Activated CD4-positive, alpha-beta T cell treated with anti-CD3 and anti-CD28 coated beads, Interleukin-2, Interleukin-6, amounts not matched to agents 100 ng/mL and 50 ng/mL, durations not matched to agents 16 hours and 8 hours (primary cell): ENCODE results near the gene ZSCAN21.

ENCODE experiments used
- DNase-seq: peaks from one replicate; pipeline ENCODE4 v3.0.0-alpha.2; 2020

ZSCAN21 gene

DNA sequence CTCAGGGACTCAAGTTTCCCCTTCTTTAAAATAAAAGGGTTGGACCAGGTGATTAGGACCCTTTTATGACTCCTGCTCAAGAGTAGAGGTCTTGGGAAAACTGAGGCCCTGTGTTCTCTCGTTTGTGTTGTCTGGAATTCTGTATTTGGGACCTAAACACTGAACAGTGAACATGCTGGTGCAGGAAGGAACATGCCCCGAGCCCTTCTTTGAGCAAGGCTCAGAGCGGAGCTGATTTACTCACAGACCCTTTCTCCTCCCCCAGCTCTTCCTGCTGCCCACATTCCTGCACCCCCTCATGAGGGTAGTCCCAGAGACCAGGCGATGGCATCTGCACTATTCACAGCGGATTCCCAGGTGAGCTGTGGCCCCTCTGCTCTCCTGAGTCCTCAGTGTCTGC, 20.0 kb upstream of the ZSCAN21 start:
- DNase-seq, result no peak

DNA sequence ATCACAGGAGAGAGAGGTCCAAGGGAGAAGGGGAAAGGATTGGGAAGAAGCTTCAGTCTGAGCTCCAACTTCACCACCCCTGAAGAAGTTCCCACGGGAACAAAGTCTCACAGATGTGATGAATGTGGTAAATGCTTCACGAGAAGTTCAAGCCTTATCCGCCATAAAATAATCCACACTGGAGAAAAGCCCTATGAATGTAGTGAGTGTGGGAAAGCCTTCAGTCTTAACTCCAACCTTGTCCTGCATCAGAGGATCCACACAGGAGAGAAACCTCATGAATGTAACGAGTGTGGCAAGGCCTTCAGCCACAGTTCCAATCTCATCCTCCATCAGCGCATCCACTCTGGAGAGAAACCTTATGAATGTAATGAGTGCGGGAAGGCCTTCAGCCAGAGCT, 16.0 kb upstream of the ZSCAN21 start:
- no peak for DNase-seq

DNA sequence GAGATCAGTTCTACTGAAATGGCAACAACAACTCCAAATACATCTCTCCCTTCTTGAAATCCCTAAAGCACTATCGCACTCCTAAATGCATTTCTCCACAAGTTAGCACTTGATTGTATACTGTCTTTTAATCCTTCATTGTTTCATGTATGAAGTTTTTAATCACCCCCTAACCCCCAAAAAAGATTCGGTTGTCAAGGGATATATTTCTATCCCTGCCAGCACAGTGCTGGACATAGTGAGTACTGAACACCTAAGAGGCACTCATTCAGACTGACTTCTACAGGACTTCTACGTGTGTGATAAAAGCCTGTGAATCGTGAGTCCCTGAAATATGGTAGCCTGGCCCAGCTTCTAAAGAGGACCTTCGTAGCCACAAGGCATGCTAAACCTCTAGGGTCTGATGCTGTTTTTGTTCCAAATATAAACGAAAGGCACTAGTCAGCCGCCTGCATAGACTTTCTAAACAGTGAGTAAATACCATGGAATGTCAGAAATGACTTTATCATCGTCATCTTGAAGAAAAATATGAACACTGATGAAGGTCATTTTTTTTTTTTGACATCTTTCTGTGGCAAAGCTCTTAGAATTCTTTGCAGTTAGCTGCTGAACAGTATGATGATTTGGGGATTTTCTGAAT, 14.6 kb upstream of the ZSCAN21 start:
- no peak for DNase-seq

DNA sequence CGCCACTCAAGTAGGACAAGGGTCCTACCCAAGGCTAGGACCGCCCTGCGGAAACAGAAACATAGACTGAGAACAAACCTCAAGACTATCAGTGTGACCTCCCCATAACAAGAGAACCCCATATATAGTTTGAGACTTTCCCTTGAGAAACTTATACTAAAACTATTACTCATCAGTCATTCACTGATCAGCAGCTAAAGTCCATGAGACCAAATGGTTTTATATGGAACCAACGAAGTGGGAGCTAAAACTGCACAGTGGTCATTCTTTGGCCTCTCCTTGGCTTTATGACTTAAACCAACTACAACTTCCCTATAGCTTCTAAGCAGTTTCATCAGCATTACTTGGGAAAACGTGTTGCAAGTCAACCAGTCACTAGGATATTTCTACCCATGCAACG, 13.7 kb upstream of the ZSCAN21 start:
- DNase-seq, result no peak

DNA sequence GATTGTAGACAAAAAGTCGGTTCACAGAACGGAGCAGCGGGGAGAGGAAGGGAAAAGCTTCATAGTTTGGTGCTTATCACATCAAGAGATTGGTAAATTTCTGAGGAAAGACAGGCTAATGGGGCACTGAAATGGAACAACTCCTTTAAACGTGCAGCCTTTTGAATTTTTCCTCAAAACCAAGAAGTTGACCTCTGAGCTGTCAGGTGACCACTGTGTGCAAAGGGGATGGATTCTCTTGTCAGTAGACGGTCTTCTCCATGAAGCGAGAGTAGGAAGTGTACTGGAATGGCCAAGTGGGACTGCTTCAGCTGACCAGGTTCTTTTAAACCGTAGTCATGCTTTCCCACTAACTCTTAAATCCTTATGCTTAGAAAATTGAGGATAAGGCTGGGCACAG, 11.2 kb upstream of the ZSCAN21 start:
- DNase-seq, result no peak

DNA sequence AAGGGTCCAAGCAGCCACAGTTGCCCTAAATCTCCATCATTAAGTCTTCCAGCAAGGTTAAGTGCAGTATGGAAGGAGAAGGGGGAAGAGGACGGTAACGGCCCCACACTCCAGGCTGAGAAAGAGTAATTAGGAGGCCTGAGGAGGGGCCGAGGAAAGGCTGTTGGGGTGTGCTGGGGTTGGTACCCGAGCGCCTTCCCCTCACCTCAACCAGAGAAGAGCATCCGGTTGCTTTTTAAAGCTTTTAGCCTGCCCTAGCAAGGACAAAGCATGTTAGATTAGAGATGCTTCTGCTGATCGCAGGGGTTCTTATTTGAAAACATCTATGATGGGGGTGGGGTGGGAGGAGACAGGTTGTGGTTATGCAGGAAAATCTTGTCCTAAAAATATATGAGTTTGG, 9.0 kb upstream of the ZSCAN21 start:
- no peak for DNase-seq

DNA sequence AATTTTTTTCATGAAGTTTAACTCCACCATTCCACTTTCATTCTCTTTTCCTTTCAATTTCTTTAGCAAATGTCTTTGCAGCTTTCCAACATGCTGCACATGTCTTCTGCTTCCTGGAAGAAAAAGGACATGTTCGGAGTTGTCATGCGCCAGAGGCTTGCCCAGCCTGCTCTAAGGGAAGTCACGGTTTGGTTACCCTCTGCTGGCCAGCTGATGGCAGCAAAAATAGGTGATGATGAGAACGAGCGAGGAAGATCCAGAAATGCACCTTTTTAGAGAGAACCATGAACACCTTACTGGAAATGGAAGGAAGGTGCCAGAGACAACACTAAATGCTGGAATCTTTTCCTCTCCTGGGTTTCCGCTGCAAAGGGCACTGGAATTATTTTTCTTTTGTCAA, 4.9 kb upstream of the ZSCAN21 start:
- DNase-seq, result peak; percentile 24

DNA sequence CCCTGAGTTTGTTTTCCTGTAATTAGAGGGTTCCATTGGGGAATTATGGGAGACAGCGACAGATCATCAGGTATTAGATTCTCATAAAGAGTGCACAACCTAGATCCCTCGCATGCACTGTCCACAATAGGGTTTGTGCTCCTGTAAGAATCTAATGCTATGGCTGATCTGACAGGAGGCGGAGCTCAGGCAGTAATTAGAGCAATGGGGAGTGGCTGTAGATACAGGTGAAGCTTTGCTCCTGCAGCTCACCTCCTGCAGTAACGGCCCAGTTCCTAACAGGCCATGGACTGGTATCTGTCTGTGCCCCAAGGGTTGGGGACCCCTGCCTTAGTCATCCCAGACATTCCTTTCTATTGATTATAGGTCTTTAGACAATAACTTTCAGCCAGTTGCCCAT, 894 bp upstream of the ZSCAN21 start:
- DNase-seq, result no peak

DNA sequence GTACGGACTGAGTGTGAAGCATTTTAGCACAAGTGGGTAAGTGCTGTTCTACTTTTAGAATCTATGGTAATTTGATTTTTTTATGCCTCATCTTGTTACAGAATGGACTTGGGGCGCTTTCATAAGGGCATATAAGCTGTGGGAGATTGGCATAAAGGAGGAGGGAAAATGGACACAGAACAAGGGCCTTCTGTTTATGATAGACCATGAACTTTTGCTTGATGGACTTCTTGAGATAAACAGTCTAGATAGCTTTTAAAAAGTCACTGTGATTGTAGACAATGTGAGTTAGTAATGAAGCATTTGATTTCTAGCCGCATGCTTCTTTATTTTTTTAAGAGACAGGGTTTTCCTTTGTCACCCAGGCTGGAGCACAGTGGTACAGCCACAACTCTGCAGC, 2.0 kb downstream of the ZSCAN21 start:
- no peak for DNase-seq

DNA sequence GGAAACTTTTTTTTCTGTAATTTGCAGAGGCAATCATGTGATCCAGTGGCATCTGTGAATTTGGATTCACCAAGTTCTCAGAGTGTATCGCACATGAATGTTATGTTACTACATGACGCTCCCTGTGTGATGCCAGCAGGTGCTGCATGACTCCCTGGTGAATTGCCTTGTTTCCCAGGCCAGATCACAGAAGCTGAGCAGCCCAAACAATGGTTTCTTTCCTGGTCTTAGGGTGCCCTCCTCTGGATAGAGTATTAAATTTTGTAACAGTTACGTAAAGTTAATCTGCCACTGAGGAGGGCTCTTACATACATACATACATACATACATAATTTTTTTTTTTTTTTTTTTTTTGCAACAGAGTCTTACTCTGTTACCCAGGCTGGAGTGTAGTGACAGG, 3.6 kb downstream of the ZSCAN21 start:
- DNase-seq, result peak; percentile 58

DNA sequence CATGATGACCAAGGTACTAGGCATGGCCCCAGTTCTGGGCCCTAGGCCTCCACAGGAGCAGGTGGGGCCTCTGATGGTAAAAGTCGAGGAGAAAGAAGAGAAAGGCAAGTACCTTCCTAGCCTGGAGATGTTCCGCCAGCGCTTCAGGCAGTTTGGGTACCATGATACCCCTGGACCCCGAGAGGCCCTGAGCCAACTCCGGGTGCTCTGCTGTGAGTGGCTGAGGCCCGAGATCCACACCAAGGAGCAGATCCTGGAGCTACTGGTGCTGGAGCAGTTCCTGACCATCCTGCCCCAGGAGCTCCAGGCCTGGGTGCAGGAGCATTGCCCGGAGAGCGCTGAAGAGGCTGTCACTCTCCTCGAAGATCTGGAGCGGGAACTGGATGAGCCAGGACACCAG, 7.4 kb downstream of the ZSCAN21 start:
- DNase-seq, result no peak

DNA sequence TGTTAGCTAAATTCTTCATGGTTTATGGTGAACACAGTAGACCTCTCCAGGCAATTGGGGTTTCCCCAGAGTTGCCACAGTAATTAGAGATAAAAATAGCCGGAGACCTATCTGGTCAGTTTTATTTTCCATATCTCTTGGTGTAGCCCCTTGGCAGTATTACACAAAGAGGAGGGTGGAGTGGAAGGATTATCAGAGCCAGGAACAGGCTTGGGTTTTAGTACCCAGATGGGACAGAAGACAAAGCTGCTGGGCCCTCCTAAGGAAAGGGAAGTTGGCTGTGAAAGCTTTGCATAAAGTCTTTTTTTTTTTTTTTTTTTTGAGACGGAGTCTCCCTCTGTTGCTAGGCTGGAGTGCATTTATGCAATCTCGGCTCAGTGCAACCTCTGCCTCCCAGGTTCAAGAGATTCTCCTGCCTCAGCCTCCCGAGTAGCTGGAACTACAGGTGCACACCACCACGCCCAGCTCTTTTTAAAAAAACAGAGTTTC, 9.7 kb downstream of the ZSCAN21 start:
- no peak for DNase-seq

DNA sequence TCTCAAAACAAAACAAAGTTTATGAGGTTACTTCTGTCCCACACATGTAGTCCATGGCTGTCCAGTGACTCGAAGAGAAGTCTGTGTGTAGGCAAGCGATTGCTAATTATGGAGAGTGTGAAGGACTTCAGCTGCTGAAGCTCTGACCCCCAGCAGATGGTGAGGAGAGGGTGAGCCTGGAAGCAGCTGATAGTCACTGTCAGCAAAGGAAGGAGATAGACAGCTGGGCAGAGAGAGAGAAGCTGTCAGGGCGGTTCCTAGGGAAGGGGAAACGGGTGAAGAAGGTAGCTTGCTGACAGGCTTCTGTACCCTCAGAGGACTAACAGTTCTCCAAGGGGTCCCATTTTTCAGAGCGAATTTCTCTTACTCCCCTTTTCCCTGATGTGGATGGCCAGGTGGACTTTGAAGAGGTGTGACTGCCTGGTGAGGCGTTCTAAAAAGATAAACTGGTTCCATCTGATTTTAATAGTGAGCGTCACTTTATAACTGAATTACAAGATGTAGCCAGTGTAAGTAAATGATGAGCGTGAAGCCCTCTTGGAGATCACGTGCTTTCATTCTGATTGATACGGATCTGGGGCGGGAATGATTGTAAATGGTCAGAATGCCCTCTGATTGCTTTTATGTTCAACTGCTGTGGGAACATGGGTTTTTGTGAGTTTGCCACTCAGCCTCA, 12.1 kb downstream of the ZSCAN21 start:
- DNase-seq, result no peak

DNA sequence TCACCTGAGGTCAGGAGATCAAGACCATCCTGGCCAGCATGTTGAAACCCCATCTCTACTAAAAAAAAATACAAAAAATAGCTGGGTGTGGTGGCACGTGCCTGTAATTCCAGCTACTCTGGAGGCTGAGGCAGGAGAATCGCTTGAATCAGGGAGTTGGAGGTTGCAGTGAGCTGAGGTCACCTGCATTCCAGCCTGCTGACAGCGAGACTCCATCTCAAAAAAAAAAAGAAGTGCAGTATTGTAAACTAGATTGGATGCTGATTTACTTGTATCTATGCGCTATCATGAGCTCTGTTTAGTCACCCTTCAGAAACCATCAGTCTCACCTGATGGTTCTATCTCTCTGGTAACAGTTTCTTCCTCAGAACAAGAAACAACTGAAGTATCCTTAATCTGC, 13.8 kb downstream of the ZSCAN21 start:
- DNase-seq, result no peak

DNA sequence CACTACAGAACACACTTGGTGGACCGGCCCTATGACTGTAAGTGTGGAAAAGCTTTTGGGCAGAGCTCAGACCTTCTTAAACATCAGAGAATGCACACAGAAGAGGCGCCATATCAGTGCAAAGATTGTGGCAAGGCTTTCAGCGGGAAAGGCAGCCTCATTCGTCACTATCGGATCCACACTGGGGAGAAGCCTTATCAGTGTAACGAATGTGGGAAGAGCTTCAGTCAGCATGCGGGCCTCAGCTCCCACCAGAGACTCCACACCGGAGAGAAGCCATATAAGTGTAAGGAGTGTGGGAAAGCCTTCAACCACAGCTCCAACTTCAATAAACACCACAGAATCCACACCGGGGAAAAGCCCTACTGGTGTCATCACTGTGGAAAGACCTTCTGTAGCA, 14.6 kb downstream of the ZSCAN21 start:
- no peak for DNase-seq

DNA sequence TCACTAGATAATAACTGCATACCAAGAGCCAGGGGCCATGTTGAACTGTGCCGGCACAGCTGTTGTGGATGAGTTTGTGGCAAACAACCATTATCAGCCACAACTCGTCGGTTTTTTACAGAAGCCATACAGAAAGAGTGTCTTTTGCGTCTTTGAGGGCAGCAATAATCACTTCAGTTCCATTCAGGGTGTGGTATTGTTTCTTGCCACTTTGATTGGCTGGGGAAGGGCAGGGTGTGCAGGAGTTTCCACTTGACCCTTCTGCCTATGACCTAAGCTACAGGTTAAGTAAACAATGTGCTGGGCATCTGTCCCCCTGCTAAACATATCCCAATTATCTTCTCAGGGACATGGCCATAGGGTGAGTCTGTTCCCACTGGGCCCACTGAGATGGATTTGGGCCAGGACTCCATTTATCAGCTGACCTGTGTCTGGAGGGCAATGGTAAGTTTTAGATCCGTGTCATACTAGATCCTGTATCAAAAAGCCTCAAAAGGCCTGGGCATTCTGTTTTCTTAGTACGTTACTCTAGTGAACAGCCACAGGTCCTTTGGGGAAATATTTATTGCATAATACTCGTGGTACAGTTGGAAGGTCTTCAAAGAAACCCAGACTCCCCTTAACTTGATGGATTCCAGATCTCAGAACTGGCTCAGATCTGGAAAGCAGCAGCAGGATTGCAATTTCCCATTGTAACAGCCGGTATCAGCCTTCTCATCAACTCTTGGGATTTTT, 16.0 kb downstream of the ZSCAN21 start:
- DNase-seq, result no peak

DNA sequence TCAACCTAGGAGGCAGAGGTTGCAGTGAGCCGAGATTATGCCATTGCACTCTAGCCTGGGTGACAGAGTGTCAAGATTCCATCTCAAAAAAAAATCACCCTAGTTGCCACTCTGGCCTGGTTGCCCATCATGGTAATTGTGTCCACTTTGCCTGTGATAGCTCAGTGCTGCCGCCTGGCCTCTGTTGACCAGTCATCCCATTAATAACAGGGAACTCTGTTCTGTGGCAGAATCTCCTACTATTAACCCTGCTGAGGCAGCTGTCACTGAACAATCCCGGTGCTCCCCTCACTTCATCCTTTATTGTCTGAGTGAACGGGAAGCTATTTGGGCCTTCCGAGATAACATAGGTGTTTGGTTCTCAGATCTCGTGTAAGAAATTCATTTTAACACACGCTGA, 17.4 kb downstream of the ZSCAN21 start:
- no peak for DNase-seq

DNA sequence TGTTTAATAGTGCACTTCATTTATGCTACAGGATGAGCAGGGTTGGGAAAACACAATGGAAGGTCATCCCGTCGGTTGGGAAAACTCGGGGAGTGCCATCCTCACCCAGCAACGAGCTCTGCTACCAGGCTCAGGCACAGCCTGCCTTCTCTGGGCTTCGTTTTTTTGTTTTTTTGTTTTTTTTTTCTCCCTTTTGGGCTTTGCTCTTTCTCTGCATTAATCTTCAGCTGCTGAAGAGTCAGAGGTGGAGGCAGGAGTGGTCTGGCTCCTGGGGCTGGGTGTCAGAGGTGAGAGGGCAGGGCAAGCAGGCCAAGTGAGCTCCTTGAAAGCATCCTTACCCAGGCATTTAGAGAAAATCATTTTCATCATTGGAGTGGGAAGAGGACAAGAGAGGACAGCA, 20.4 kb downstream of the ZSCAN21 start:
- DNase-seq, result no peak

DNA sequence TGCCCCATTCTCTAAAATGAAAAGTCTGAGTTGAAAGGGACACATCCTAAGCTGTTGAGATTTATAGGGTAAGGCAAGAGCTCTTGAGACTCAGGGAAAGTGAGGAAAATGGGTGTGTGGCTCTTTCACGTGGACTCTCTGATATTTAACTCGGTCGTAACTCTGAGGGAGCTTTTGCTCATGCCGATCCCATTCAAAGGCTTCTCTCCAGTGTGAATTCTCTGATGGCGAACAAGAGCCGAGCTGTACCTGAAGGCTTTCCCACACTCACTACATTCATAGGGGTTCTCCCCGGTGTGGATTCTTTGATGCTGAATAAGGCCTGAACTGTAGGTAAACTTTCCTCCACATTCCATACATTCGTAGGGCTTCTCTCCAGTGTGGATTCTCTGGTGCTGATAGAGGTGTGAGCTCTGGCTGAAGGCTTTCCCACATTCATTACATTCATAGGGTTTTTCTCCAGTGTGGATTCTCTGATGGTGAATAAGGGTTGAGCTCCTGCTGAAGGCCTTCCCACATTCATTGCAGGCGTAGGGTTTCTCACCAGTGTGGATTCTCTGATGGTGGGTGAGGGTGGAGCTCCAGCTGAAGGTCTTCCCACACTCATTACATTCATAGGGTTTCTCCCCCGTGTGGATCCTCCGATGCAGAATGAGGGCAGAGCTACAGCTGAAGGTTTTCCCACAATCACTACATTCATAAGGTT, 21.6 kb downstream of the ZSCAN21 start:
- DNase-seq, result no peak

DNA sequence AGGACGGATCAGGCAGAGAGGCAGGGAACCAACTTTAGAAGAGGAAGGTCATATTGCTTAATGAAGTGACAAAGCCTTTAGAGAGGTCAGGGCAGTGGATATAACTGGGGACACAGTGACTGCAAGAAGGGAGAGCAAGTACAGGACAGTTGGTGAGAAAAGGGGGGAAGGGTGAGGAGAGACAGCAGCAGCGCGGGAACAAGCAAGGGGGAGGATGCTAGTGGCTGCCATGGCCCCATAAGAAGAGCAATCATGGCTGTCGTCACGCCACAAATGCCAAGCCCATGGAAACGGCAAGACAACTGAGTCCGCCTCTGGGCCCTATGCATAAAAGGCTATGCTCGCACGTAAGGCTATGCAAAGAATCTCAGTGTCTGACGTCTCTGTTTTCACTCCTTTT, 22.9 kb downstream of the ZSCAN21 start:
- no peak for DNase-seq

DNA sequence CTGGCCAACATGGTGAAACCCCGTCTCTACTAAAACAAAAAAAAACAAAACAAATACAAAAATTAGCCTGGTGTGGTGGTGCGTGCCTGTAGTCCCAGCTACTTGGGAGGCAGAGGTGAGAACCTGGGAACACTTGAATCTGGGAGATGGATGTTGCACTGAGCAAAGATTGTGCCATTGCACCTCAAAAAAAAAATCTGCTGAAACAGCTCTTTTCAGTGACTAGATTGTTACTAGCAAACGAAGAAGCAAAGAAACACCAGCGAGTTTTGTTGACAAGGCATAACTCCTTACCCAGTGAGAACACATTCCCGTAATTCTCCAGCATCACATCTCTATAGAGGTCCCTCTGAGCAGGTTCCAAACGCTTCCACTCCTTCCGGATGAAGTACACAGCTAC, 25.3 kb downstream of the ZSCAN21 start:
- no peak for DNase-seq

DNA sequence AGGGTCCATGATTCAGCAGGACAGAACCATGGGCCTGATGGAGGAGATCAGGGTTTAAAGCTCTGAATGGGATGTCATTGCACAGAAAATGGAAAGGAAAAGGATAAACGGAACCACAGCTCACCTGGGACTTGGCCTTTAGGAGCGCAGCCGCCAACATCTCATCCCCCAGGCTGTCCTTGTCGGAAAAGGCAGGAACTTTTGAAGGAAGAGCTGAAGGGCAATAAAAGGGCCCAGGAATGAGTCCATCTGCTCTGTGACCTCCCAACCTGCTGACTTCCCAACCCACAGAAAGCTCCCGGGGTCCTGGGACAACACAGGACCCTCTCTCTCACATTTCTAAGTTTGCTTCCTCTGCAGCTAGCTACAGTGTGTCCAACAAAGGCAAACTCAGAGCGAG, 25.8 kb downstream of the ZSCAN21 start:
- no peak for DNase-seq

DNA sequence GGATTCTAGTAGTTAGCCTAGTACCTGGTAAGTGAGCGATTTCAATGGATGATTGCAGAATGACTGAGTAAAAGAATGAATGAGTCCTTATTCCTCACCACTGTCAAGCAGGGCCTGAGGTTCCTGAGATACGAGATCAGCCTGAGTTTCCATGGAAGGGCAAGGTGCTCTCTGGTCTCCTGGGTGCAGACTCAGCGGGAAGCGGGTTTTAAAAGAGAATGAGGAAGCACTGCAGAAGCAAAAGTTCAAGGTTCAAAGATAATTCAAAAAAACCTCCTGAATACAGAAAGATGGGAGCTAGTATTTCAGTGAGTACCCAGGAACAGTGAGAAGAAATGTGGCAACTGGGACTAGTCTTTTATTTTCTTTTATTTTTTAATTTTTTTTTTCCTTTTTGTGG, 27.6 kb downstream of the ZSCAN21 start:
- DNase-seq, result no peak
